Measurements from ENCODE around the gene NTM.

DNA sequence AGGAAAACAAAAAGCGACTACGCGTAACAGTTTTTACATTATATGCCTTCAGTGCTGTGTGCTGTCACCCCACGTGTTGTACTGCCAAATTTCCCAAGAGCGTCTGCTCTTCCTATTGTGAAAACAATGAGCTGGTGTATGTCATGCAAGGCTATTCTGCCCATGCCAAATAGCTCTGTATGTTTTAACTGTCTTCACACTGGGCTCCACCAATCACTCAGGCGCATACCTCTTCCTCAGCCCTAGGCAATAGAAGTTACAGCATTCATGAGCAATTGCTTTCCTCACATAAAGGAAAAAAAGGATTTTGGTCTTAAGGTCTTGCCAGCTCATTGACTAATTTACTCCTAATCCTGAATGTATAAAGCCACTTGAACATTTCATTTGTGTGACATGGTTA, 606.8 kb downstream of the NTM start:
- TF ChIP-seq, protein P1, sequence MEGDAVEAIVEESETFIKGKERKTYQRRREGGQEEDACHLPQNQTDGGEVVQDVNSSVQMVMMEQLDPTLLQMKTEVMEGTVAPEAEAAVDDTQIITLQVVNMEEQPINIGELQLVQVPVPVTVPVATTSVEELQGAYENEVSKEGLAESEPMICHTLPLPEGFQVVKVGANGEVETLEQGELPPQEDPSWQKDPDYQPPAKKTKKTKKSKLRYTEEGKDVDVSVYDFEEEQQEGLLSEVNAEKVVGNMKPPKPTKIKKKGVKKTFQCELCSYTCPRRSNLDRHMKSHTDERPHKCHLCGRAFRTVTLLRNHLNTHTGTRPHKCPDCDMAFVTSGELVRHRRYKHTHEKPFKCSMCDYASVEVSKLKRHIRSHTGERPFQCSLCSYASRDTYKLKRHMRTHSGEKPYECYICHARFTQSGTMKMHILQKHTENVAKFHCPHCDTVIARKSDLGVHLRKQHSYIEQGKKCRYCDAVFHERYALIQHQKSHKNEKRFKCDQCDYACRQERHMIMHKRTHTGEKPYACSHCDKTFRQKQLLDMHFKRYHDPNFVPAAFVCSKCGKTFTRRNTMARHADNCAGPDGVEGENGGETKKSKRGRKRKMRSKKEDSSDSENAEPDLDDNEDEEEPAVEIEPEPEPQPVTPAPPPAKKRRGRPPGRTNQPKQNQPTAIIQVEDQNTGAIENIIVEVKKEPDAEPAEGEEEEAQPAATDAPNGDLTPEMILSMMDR (IDR thresholded peaks at IDR 0.05), result no peak
- no peak for TF ChIP-seq POLR2A (IDR thresholded peaks at IDR 0.05)

Data from Peyer's patch (tissue), 4 donors.